ENCODE results near the gene KCTD2. TPM values are rescaled to one million over a fixed set of nuclear protein-coding genes. Genes with fewer than 3 reads are reported as not detected.
"Not testable (repeated sequence)": the region's sequence is repeated elsewhere in the genome, so short reads cannot be mapped to it uniquely, and the experiment has no call there.

Gene KCTD2
- total and polyA plus RNA-seq, 9 donors, result 25.0 to 66.8 (median 50.2) TPM

DNA sequence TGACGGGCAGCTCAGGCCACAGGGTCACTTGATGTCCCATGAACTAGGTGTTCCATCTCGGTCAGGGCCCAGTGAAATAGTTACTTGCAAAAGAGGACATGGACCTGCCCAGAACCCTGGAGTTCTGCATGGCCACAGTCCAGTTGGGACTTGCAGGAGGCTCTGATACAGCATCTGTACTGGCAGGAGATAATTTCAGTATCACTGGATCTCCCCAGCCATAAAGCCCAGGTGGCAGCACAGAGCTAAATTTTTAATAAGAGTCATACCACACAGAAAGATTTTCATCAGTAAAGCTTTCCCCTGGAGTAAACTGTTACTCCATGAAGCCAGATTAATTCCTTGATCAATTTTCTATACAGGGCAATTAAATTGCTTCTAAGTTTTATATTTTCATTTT lies 22.8 kb downstream of the KCTD2 start:
- intact Hi-C loops (cut with DNase I), result loop anchor here in 1 of 4 donors (10.0 kb wide), 1 partner anchor 125 kb away; no protein-coding TSS in a partner anchor
- TF ChIP-seq POLR2A (IDR thresholded peaks at IDR 0.05) (no peak), CTCF (IDR thresholded peaks at IDR 0.05) (no peak), EP300 (IDR thresholded peaks at IDR 0.05) (no peak)
- Histone ChIP-seq H3K27me3 (no peaks in the 10 kb centered on the region), H3K4me3 (no peak overlapping the region), H3K4me1 (ENCODE audit: insufficient read depth) (no peaks in the 10 kb centered on the region), H3K27ac (no peak overlapping the region), H3K9me3 (no peaks in the 10 kb centered on the region), H3K36me3 (no peaks in the 10 kb centered on the region)
- 90 to 98% (median 96%) methylated on average over 2 of the region's 2 CpGs for whole genome bisulfite sequencing, 3 donors
- no peak for DNase-seq

DNA sequence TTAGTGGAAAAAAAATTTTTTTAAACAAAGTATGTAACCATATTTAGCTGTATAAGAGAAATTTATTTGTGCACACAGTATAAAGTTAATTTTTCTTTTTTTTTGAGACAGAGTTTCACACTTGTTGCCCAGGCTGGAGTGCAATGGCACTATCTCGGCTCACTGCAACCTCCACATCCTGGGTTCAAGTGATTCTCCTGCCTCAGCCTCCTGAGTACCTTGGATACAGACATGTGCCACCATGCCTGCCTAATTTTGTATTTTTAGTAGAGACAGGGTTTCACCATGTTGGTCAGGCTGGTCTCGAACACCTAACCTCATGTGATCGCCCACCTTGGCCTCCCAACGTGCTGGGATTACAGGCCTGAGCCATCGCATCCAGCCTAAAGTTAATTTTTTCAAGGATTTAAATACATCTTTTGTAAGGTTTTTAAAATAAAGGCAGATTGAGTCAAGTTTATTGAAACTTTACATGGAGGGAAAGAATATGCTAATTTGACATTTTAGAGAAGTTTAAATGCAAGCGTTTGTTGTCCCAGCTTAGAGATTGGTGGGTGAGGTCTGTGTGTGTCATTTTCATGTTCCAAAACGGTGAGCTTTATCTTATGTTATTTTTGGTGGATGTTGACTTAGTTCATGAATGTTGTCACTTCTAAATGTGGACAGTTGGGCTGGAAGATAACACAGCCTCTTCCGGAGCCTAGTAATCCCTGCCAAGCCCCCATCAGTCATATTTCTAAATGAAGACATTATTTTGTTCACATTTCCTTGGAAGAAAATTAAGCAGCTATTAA lies 24.6 kb downstream of the KCTD2 start:
- H3K4me1 ChIP-seq (ENCODE audit: insufficient read depth); intact Hi-C loops (cut with DNase I); H3K27ac ChIP-seq; H3K4me3 ChIP-seq; H3K9me3 ChIP-seq; DNase-seq; H3K36me3 ChIP-seq; H3K27me3 ChIP-seq: not testable (repeated sequence)
- WGBS, 3 donors, result 66 to 74% (median 74%) methylated on average over 8 of the region's 8 CpGs

- H3K9me3 ChIP-seq; H3K27me3 ChIP-seq; intact Hi-C loops (cut with DNase I); H3K36me3 ChIP-seq; H3K4me1 ChIP-seq (ENCODE audit: insufficient read depth); H3K4me3 ChIP-seq; DNase-seq; H3K27ac ChIP-seq: not testable (repeated sequence)
- WGBS, 3 donors, result 92 to 98% (median 97%) methylated on average over 5 of the region's 5 CpGs
Measured at GRCh38 chr17:75072909-75073308, 25.9 kb downstream of the KCTD2 start.

- no peak overlapping the region for H3K27ac ChIP-seq
- no peak for DNase-seq
Measured at GRCh38 chr17:75073618-75074047, 26.6 kb downstream of the KCTD2 start.

DNA sequence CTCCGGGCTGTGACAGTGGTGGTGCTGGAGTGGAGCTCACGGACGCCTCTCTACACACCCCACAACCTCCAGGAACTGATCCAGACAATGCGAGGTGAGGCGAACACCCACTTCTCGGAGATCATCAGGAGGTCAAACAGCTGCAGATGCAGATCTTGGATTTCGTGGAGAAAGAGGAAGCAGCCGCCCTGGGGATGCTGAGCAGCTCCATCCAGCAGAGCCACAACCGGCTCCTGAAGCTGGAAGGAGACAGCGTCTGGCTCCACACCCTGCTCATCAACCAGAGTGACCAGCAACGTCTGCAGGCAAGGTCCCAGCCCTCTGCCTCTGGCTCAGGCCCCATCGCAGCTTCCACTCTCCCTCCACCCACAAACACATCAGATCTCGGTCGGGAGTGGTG lies 27.5 kb downstream of the KCTD2 start:
- Histone ChIP-seq H3K4me1 (ENCODE audit: insufficient read depth) (peaks cover 5% of the 10 kb centered on the region), H3K9me3 (no peaks in the 10 kb centered on the region), H3K27me3 (no peaks in the 10 kb centered on the region), H3K27ac (no peak overlapping the region), H3K4me3 (no peak overlapping the region), H3K36me3 (no peaks in the 10 kb centered on the region)
- intact Hi-C loops (cut with DNase I), result no loop called here
- TF ChIP-seq EP300 (IDR thresholded peaks at IDR 0.05), result no peak
- TF ChIP-seq POLR2A (IDR thresholded peaks at IDR 0.05), result no peak
- no peak for TF ChIP-seq CTCF (IDR thresholded peaks at IDR 0.05)
- 84 to 91% (median 88%) methylated on average over 14 of the region's 14 CpGs for WGBS, 3 donors
- DNase-seq, result no peak

More at GRCh38 chr17:75073618-75074047, 26.6 kb downstream of the KCTD2 start:
- H3K4me3 ChIP-seq, result no peak overlapping the region
- no peaks in the 10 kb centered on the region for H3K27me3 ChIP-seq
- intact Hi-C loops (cut with DNase I), result no loop called here
- 70 to 79% (median 79%) methylated on average over 5 of the region's 5 CpGs for WGBS, 3 donors
- no peaks in the 10 kb centered on the region for H3K36me3 ChIP-seq
- H3K4me1 ChIP-seq (ENCODE audit: insufficient read depth), result peaks cover 5% of the 10 kb centered on the region
- no peaks in the 10 kb centered on the region for H3K9me3 ChIP-seq
- TF ChIP-seq POLR2A (IDR thresholded peaks at IDR 0.05), result no peak
- TF ChIP-seq EP300 (IDR thresholded peaks at IDR 0.05), result no peak
- TF ChIP-seq CTCF (IDR thresholded peaks at IDR 0.05), result no peak
